Adrenal gland (tissue), 12 donors: ENCODE measurements around the gene ACTR3. TPM values are rescaled to one million over a fixed set of nuclear protein-coding genes. Genes with fewer than 3 reads are reported as not detected.

ENCODE experiments used
- DNase-seq, 7 donors: peaks; one replicate each; pipeline ENCODE4 v3.0.0-alpha.2; 2019 to 2020
- H3K27ac ChIP-seq, 5 donors: fragments of 200-600 bp; sonication (generic) in 4 of 5; 1 replicate in 3 of 5; 2 replicates in 2 of 5; pipeline versions ENCODE4 v1.5.1 to v1.8.0; 2016 to 2020; ENCODE audit warnings: mild to moderate bottlenecking in 1 of 5
- H3K27me3 ChIP-seq: fragments of 200-600 bp; 2 replicates; pipeline ENCODE4 v1.8.0; 2021
- H3K36me3 ChIP-seq, 2 donors: fragments of 200-600 bp; replicated peaks in 1 of 2; 1 replicate in 1 of 2; 2 replicates in 1 of 2; pipeline versions ENCODE4 v1.5.1 to v1.8.0; 2018 to 2022
- H3K4me1 ChIP-seq, 2 donors: fragments of 200-600 bp; replicated peaks in 1 of 2; 1 replicate in 1 of 2; 2 replicates in 1 of 2; pipeline versions ENCODE4 v1.5.1 to v1.8.0; 2018 to 2021
- H3K4me3 ChIP-seq, 4 donors: fragments of 200-600 bp; sonication (generic) in 3 of 4; one replicate each; pipeline ENCODE4 v1.5.1; 2016 to 2018
- H3K9me3 ChIP-seq, 3 donors: fragments of 200-600 bp; sonication (generic) in 1 of 3; replicated peaks in 1 of 3; 1 replicate in 2 of 3; 2 replicates in 1 of 3; pipeline versions ENCODE4 v1.5.1 to v1.8.0; 2016 to 2021
- CTCF ChIP-seq, 6 experiments: fragments of 450-650 bp in 4 of 6; fragments of 200-600 bp in 2 of 6; sonication (generic) in 1 of 6; IDR thresholded peaks; 1 replicate in 5 of 6; 2 replicates in 1 of 6; pipeline versions ENCODE4 v1.5.1 to v1.8.0; 2016 to 2021; ENCODE audit warnings: antibody characterized with exemption in 6 of 6, mild to moderate bottlenecking in 2 of 6, moderate library complexity in 1 of 6
- POLR2A ChIP-seq, 2 donors: fragments of 450-650 bp; IDR thresholded peaks; one replicate each; pipeline ENCODE4 v1.6.1; 2017; ENCODE audit warnings: antibody characterized with exemption in 2 of 2, mild to moderate bottlenecking in 2 of 2, moderate library complexity in 1 of 2
- whole genome bisulfite sequencing, 4 donors: extraction: QIAGEN DNeasy Blood & Tissue Kit in 2 of 4; methylation state at CpG; one replicate each; pipeline versions ENCODE4 v1.1.5 to v1.1.7; 2013 to 2017; 5-methylcytosine and 5-hydroxymethylcytosine counted together
- intact Hi-C, 2 donors: fragments of 100-400 bp; cut with DNase I; formaldehyde crosslinking; loops; one replicate each; pipeline versions ENCODE4 v1.14.1 to v1.15.0; 2022 to 2023
- polyA plus RNA-seq, 3 donors: library from polyadenylated mRNA; stranded (reverse); fragments of 200-250 nt in 2 of 3; fragments of 350-450 nt in 1 of 3; fragmentation: Illumina TruSeq in 1 of 3; extraction: RNeasy Lipid Tissue Mini Kit (QIAGEN cat#74804) in 1 of 3; gene quantifications; one replicate each; pipeline ENCODE4 v1.2.3, GENCODE V29; 2013 to 2014
- total RNA-seq, 9 donors: library from RNA; depleted of rRNA in 4 of 9; stranded (reverse); fragments of >200 nt in 4 of 9; fragments of 120-200 nt in 1 of 9; fragmentation: NEBNext Ultra II Directional in 1 of 9; extraction: Animal tissue kit (Norgen Biotek cat#: 25700) in 1 of 9; gene quantifications; one replicate each; pipeline versions ENCODE4 v1.1.0 to v1.2.4, GENCODE V29; 2013 to 2023
- donor health status: healthy with polysubstance abuse.
- donor health status: Bipolar disorder and iron deficiency.
- donor health status: DM: yes; HTN: yes; CAD: no.
- donor health status: DM: no; HTN: no; CAD: no.
- donor health status: DM: no; HTN: no; CAD: no.
- donor health status: DM: yes; HTN: yes; CAD: no.

Gene ACTR3
- total and polyA plus RNA-seq, 12 donors = 28.1 to 530 (median 219) TPM

- WGBS, 4 donors = 89 to 100% (median 96%) methylated on average over 1 of the region's 1 CpG
- intact Hi-C loops = no loop called here
- Histone ChIP-seq H3K36me3 (no peaks in the 10 kb centered on the region), H3K9me3 (no peaks in the 10 kb centered on the region), H3K27me3 (no peaks in the 10 kb centered on the region), H3K27ac (peak overlapping the region in 2 of 5 donors; percentile 38 to 62), H3K4me3 (no peak overlapping the region), H3K4me1 (peaks cover 19 to 24% of the 10 kb centered on the region in 2 donors)
- TF ChIP-seq CTCF (IDR thresholded peaks at IDR 0.05) (no peak), POLR2A (IDR thresholded peaks at IDR 0.05) (no peak)
- DNase-seq = no peak
Observed at GRCh38 chr2:113967272-113967671, 77.4 kb downstream of the ACTR3 start.

GRCh38 chr2:113972766-113973165 is 82.9 kb downstream of the ACTR3 start:
- H3K27ac ChIP-seq = no peak overlapping the region
- 43 to 60% (median 52%) methylated on average over 3 of the region's 3 CpGs for WGBS, 4 donors
- no peaks in the 10 kb centered on the region for H3K27me3 ChIP-seq
- DNase-seq = no peak
- H3K4me1 ChIP-seq = peaks cover 0 to 11% of the 10 kb centered on the region in 2 donors
- intact Hi-C loops = no loop called here
- no peaks in the 10 kb centered on the region for H3K9me3 ChIP-seq
- no peaks in the 10 kb centered on the region for H3K36me3 ChIP-seq
- no peak overlapping the region for H3K4me3 ChIP-seq
- TF ChIP-seq CTCF (IDR thresholded peaks at IDR 0.05) (no peak), POLR2A (IDR thresholded peaks at IDR 0.05) (no peak)

GRCh38 chr2:113973810-113974209 is 83.9 kb downstream of the ACTR3 start:
- intact Hi-C loops = no loop called here
- H3K36me3 ChIP-seq = no peaks in the 10 kb centered on the region
- no peak for TF ChIP-seq CTCF (IDR thresholded peaks at IDR 0.05)
- TF ChIP-seq POLR2A (IDR thresholded peaks at IDR 0.05) = no peak
- H3K27ac ChIP-seq = peak overlapping the region in 1 of 5 donors; percentile 21
- H3K4me3 ChIP-seq = no peak overlapping the region
- no peaks in the 10 kb centered on the region for H3K9me3 ChIP-seq
- no peak for DNase-seq
- H3K27me3 ChIP-seq = no peaks in the 10 kb centered on the region
- WGBS, 4 donors = 61 to 74% (median 65%) methylated on average over 4 of the region's 4 CpGs
- H3K4me1 ChIP-seq = peaks cover 6 to 18% of the 10 kb centered on the region in 2 donors

GRCh38 chr2:113974727-113975126 is 84.8 kb downstream of the ACTR3 start:
- no peaks in the 10 kb centered on the region for H3K9me3 ChIP-seq
- 43 to 59% (median 51%) methylated on average over 4 of the region's 4 CpGs for WGBS, 4 donors
- intact Hi-C loops = loop anchor here (5.0 kb wide), 1 partner anchor 578 kb away; no protein-coding TSS in a partner anchor
- H3K4me3 ChIP-seq = no peak overlapping the region
- TF ChIP-seq POLR2A (IDR thresholded peaks at IDR 0.05) (no peak), CTCF (IDR thresholded peaks at IDR 0.05) (no peak)
- no peaks in the 10 kb centered on the region for H3K27me3 ChIP-seq
- no peak overlapping the region for H3K27ac ChIP-seq
- H3K4me1 ChIP-seq = peaks cover 6 to 18% of the 10 kb centered on the region in 2 donors
- H3K36me3 ChIP-seq = no peaks in the 10 kb centered on the region
- no peak for DNase-seq
